NCI-H446 (cell line): ENCODE measurements around the gene TRIM67.
"Not testable (repeated sequence)": the region's sequence is repeated elsewhere in the genome, so short reads cannot be mapped to it uniquely, and the experiment has no call there.

ENCODE experiments used
- DNase-seq, 2 experiments: peaks; one replicate each; lab custom pipeline; 2025; lab: John Stamatoyannopoulos, UW

Gene TRIM67

GRCh38 chr1:231161667-231162296 is at the start of gene TRIM67:
Gene TRIM67, plus strand, starts transcription at chr1:231162058. Its CDS starts 912 bp downstream, at chr1:231162970.
- DNase-seq, result peak in 1 of 2 experiments; percentile 42

- DNase-seq, result no peak
These were observed 45.1 kb upstream of the TRIM67 start for GRCh38 chr1:231116738-231117137.

- no peak for DNase-seq
These were observed 43.0 kb upstream of the TRIM67 start for GRCh38 chr1:231118704-231119453.

GRCh38 chr1:231121533-231121932 is 40.3 kb upstream of the TRIM67 start:
- no peak for DNase-seq

GRCh38 chr1:231122143-231122542 is 39.7 kb upstream of the TRIM67 start:
- DNase-seq, result no peak

- DNase-seq, result no peak
These were observed 37.1 kb upstream of the TRIM67 start for GRCh38 chr1:231124746-231125145.

GRCh38 chr1:231125972-231126580 is 35.8 kb upstream of the TRIM67 start:
- DNase-seq, result no peak

GRCh38 chr1:231127106-231127505 is 34.8 kb upstream of the TRIM67 start:
- DNase-seq, result not testable (repeated sequence)

- not testable (repeated sequence) for DNase-seq
These were observed 33.4 kb upstream of the TRIM67 start for GRCh38 chr1:231128471-231128870.

- DNase-seq, result no peak
These were observed 31.3 kb upstream of the TRIM67 start for GRCh38 chr1:231130544-231130943.

GRCh38 chr1:231132591-231132990 is 29.3 kb upstream of the TRIM67 start:
- not testable (repeated sequence) for DNase-seq

- DNase-seq, result no peak
These were observed 27.2 kb upstream of the TRIM67 start for GRCh38 chr1:231134624-231135023.

GRCh38 chr1:231138236-231138635 is 23.6 kb upstream of the TRIM67 start:
- no peak for DNase-seq

GRCh38 chr1:231139125-231139649 is 22.7 kb upstream of the TRIM67 start:
- no peak for DNase-seq

- no peak for DNase-seq
These were observed 21.9 kb upstream of the TRIM67 start for GRCh38 chr1:231139659-231140654.

- DNase-seq, result no peak
These were observed 17.3 kb upstream of the TRIM67 start for GRCh38 chr1:231144416-231145193.

- DNase-seq, result no peak
These were observed 14.0 kb upstream of the TRIM67 start for GRCh38 chr1:231147896-231148295.

- no peak for DNase-seq
These were observed 10.0 kb upstream of the TRIM67 start for GRCh38 chr1:231151811-231152210.

GRCh38 chr1:231153726-231154125 is 8.1 kb upstream of the TRIM67 start:
- peak in 1 of 2 experiments; percentile 9 for DNase-seq

- no peak for DNase-seq
These were observed 6.0 kb upstream of the TRIM67 start for GRCh38 chr1:231155808-231156207.

- DNase-seq, result no peak
These were observed 4.5 kb upstream of the TRIM67 start for GRCh38 chr1:231157311-231157710.
